M059J (cell line): ENCODE data around the gene SCUBE1. TPM values are rescaled to one million over a fixed set of nuclear protein-coding genes. Genes with fewer than 3 reads are reported as not detected.
A peak's percentile ranks its signal among the peaks of the same experiment; 100 is the strongest.

Source experiments
- DNase-seq: peaks from one replicate; pipeline ENCODE4 v3.0.0-alpha.2; 2012; ENCODE audit warnings: low read depth
- total RNA-seq: library from RNA; depleted of rRNA; stranded (reverse); fragments of >200 nt; shearing (Covaris generic); gene quantifications from 2 replicates; pipeline ENCODE4 v1.2.3, GENCODE V29; 2014; rRNA removed

The SCUBE1 gene
- total RNA-seq, 1 experiment from 2014 or later = 17.4 TPM

GRCh38 chr22:43157874-43158546, 185.2 kb downstream of the SCUBE1 start:
- DNase-seq = no peak

GRCh38 chr22:43156413-43156812, 186.8 kb downstream of the SCUBE1 start:
- DNase-seq = no peak

- no peak for DNase-seq
Measured at GRCh38 chr22:43155789-43156188, 187.4 kb downstream of the SCUBE1 start.

- DNase-seq = no peak
Measured at GRCh38 chr22:43154887-43155536, 188.2 kb downstream of the SCUBE1 start.

GRCh38 chr22:43153899-43154298, 189.3 kb downstream of the SCUBE1 start:
- DNase-seq = no peak

- DNase-seq = peak; percentile 66
Measured at GRCh38 chr22:43152357-43153071, 190.7 kb downstream of the SCUBE1 start.

- no peak for DNase-seq
Measured at GRCh38 chr22:43152003-43152356, 191.2 kb downstream of the SCUBE1 start.

GRCh38 chr22:43151251-43152002, 191.7 kb downstream of the SCUBE1 start, which contains the start of gene TSPO:
Gene TSPO, plus strand, starts transcription at chr22:43151559. Its CDS starts 7,680 bp downstream, at chr22:43159239.
- peak; percentile 30 for DNase-seq

GRCh38 chr22:43150731-43151206, 192.4 kb downstream of the SCUBE1 start:
- DNase-seq = no peak

- DNase-seq = no peak
Measured at GRCh38 chr22:43148581-43148980, 194.6 kb downstream of the SCUBE1 start.

GRCh38 chr22:43147821-43148220, 195.4 kb downstream of the SCUBE1 start:
- no peak for DNase-seq

Other genes starting within 250 kb of the SCUBE1 start
- 0.86 and 1.1 TPM in 2 replicates for gene BIK, start 232.6 kb downstream of the SCUBE1 start, total RNA-seq
- 14.7 and 15.3 TPM in 2 replicates for gene MCAT, start 200.0 kb downstream of the SCUBE1 start, total RNA-seq
- 177 and 194 TPM in 2 replicates for gene TSPO, start 191.8 kb downstream of the SCUBE1 start, total RNA-seq
- gene TTLL12, start 156.2 kb downstream of the SCUBE1 start, total RNA-seq = 13.6 and 21.6 TPM in 2 replicates
- 0.05 TPM in 1 of 2 replicates, not detected in the other for gene MPPED1, start 68.6 kb upstream of the SCUBE1 start, total RNA-seq